Natural killer cell (primary cell): ENCODE results near the gene C6orf132. TPM values are rescaled to one million over a fixed set of nuclear protein-coding genes. Genes with fewer than 3 reads are reported as not detected.
"Not testable (repeated sequence)": the region's sequence is repeated elsewhere in the genome, so short reads cannot be mapped to it uniquely, and the experiment has no call there.

Experiments used
- ATAC-seq, 3 donors: fragments of 150-1000 bp in 2 of 3; fragments of 200-7000 bp in 1 of 3; cut with Tn5 transposase; 1 replicate in 1 of 3; 2 replicates in 2 of 3; pipeline ENCODE4 v1.10.0; 2021; ENCODE audit warnings: mild to moderate bottlenecking in 2 of 3, moderate library complexity in 2 of 3
- DNase-seq, 2 donors: peaks; one replicate each; pipeline versions ENCODE4 v3.0.0 to v3.0.0-alpha.2; 2013 to 2021; ENCODE audit warnings: mixed read lengths in 1 of 2
- H3K27ac ChIP-seq: one replicate; pipeline ENCODE4 v1.5.1; 2013; ENCODE audit warnings: mild to moderate bottlenecking, low read length
- H3K27me3 ChIP-seq: one replicate; pipeline ENCODE4 v1.6.1; 2013; ENCODE audit warnings: low read length; ENCODE audit not compliant: control insufficient read depth, insufficient read depth
- H3K36me3 ChIP-seq: one replicate; pipeline ENCODE4 v1.6.1; 2013; ENCODE audit warnings: low read length; ENCODE audit not compliant: control insufficient read depth, insufficient read depth
- H3K4me1 ChIP-seq: one replicate; pipeline ENCODE4 v1.6.1; 2013; ENCODE audit warnings: low read length; ENCODE audit not compliant: control insufficient read depth, insufficient read depth
- H3K4me3 ChIP-seq: one replicate; pipeline ENCODE4 v1.5.1; 2013; ENCODE audit warnings: low read length
- H3K9me3 ChIP-seq: one replicate; pipeline ENCODE4 v1.6.1; 2013; ENCODE audit warnings: low read length; ENCODE audit not compliant: control insufficient read depth, insufficient read depth
- H3K27ac Mint-ChIP-seq, 2 donors: one replicate each; pipeline ENCODE4 v1.8.0; 2022; ENCODE audit warnings: mild to moderate bottlenecking in 2 of 2, mixed read lengths in 2 of 2, moderate library complexity in 1 of 2
- H3K27me3 Mint-ChIP-seq, 2 donors: one replicate each; pipeline ENCODE4 v1.8.0; 2022; ENCODE audit warnings: low read depth in 2 of 2, mixed read lengths in 2 of 2
- H3K36me3 Mint-ChIP-seq: one replicate; pipeline ENCODE4 v1.8.0; 2022; ENCODE audit warnings: mixed read lengths
- H3K4me1 Mint-ChIP-seq, 2 donors: one replicate each; pipeline ENCODE4 v1.8.0; 2022; ENCODE audit warnings: mixed read lengths in 2 of 2
- H3K4me3 Mint-ChIP-seq: one replicate; pipeline ENCODE4 v1.8.0; 2022; ENCODE audit warnings: mild to moderate bottlenecking, moderate library complexity, mixed read lengths
- H3K9me3 Mint-ChIP-seq, 2 donors: one replicate each; pipeline ENCODE4 v1.8.0; 2022; ENCODE audit warnings: mixed read lengths in 2 of 2
- CTCF ChIP-seq: fragments of 200-600 bp; IDR thresholded peaks from one replicate; pipeline ENCODE4 v1.8.0; 2022; ENCODE audit warnings: antibody characterized with exemption
- WGBS: methylation state at CpG from one replicate; pipeline ENCODE4 v1.1.7; 2013; ENCODE audit warnings: missing lambda C conversion rate; ENCODE audit not compliant: insufficient coverage; 5-methylcytosine and 5-hydroxymethylcytosine counted together
- intact Hi-C: fragments of 100-400 bp; cut with micrococcal nuclease; formaldehyde crosslinking; loops from one replicate; pipeline ENCODE4 v1.14.2; 2022
- total RNA-seq, 4 donors: library from RNA; stranded (reverse); fragments of 120-200 nt in 1 of 4; gene quantifications; one replicate each; pipeline versions ENCODE4 v1.2.3 to v1.2.4, GENCODE V29; 2013 to 2022

The C6orf132 gene
- total RNA-seq, 3 donors from 2014 or later (not counting 1 experiment from before 2014, with no cell fraction given), result 0.05 to 0.15 (median 0.14) TPM

- H3K27ac ChIP-seq, result no peak overlapping the region
- H3K4me1 ChIP-seq, result no peaks in the 10 kb centered on the region
- Mint-ChIP-seq H3K27me3 (peaks cover 0 to 5% of the 10 kb centered on the region in 2 donors), H3K27ac (no peak overlapping the region), H3K4me1 (no peaks in the 10 kb centered on the region), H3K9me3 (no peaks in the 10 kb centered on the region), H3K36me3 (no peaks in the 10 kb centered on the region), H3K4me3 (no peak overlapping the region)
- intact Hi-C loops, result no loop called here
- H3K36me3 ChIP-seq, result no peaks in the 10 kb centered on the region
- DNase-seq, result no peak
- H3K27me3 ChIP-seq, result no peaks in the 10 kb centered on the region
- ATAC-seq, result no peak
- no peak overlapping the region for H3K4me3 ChIP-seq
- no peaks in the 10 kb centered on the region for H3K9me3 ChIP-seq
- no peak for TF ChIP-seq CTCF
Observed at GRCh38 chr6:42154461-42155209, 12.2 kb upstream of the C6orf132 start.

GRCh38 chr6:42153921-42154320, 11.5 kb upstream of the C6orf132 start:
- no peaks in the 10 kb centered on the region for H3K9me3 Mint-ChIP-seq
- peaks cover 0 to 5% of the 10 kb centered on the region in 2 donors for H3K27me3 Mint-ChIP-seq
- Histone ChIP-seq H3K27ac (no peak overlapping the region), H3K4me3 (no peak overlapping the region), H3K36me3 (no peaks in the 10 kb centered on the region), H3K27me3 (no peaks in the 10 kb centered on the region), H3K9me3 (no peaks in the 10 kb centered on the region), H3K4me1 (no peaks in the 10 kb centered on the region)
- no peak for DNase-seq
- intact Hi-C loops, result no loop called here
- WGBS, result 79% methylated on average over 4 of the region's 5 CpGs
- no peak overlapping the region for H3K27ac Mint-ChIP-seq
- H3K4me3 Mint-ChIP-seq, result no peak overlapping the region
- no peak for ATAC-seq
- TF ChIP-seq CTCF, result no peak
- H3K36me3 Mint-ChIP-seq, result no peaks in the 10 kb centered on the region
- no peaks in the 10 kb centered on the region for H3K4me1 Mint-ChIP-seq

- H3K9me3 Mint-ChIP-seq, H3K36me3 ChIP-seq, H3K4me1 Mint-ChIP-seq, H3K27me3 Mint-ChIP-seq, DNase-seq, H3K36me3 Mint-ChIP-seq, H3K4me3 ChIP-seq, ATAC-seq, intact Hi-C loops, H3K27ac Mint-ChIP-seq, H3K4me1 ChIP-seq, H3K27ac ChIP-seq, H3K27me3 ChIP-seq, H3K9me3 ChIP-seq, H3K4me3 Mint-ChIP-seq: not testable (repeated sequence)
- WGBS, result 83% methylated on average over 2 of the region's 4 CpGs
Observed at GRCh38 chr6:42152528-42153213, 10.3 kb upstream of the C6orf132 start.

GRCh38 chr6:42152024-42152423, 9.6 kb upstream of the C6orf132 start:
- Histone ChIP-seq H3K36me3 (no peaks in the 10 kb centered on the region), H3K27me3 (no peaks in the 10 kb centered on the region), H3K27ac (no peak overlapping the region), H3K4me1 (no peaks in the 10 kb centered on the region), H3K9me3 (no peaks in the 10 kb centered on the region), H3K4me3 (no peak overlapping the region)
- Mint-ChIP-seq H3K9me3 (no peaks in the 10 kb centered on the region), H3K36me3 (no peaks in the 10 kb centered on the region), H3K4me1 (no peaks in the 10 kb centered on the region), H3K4me3 (no peak overlapping the region), H3K27ac (no peak overlapping the region), H3K27me3 (peaks cover 0 to 5% of the 10 kb centered on the region in 2 donors)
- no peak for TF ChIP-seq CTCF
- WGBS, result 84% methylated on average over 7 of the region's 8 CpGs
- no peak for DNase-seq
- intact Hi-C loops, result no loop called here
- ATAC-seq, result no peak
